Stomach smooth muscle (tissue), 2 donors: Measurements from ENCODE around the gene GNG12.

ENCODE experiments used
- H3K27ac ChIP-seq: one replicate; pipeline ENCODE4 v1.7.0; 2013; ENCODE audit warnings: mild to moderate bottlenecking, low read length, inconsistent platforms
- H3K27me3 ChIP-seq, 2 donors: one replicate each; pipeline ENCODE4 v1.7.0; 2013; ENCODE audit warnings: low read length in 2 of 2; ENCODE audit not compliant: insufficient read depth in 2 of 2, control insufficient read depth in 1 of 2
- H3K36me3 ChIP-seq, 2 donors: one replicate each; pipeline ENCODE4 v1.7.0; 2013; ENCODE audit warnings: low read length in 2 of 2; ENCODE audit not compliant: control insufficient read depth in 2 of 2, insufficient read depth in 2 of 2
- H3K4me1 ChIP-seq: one replicate; pipeline ENCODE4 v1.7.0; 2013; ENCODE audit warnings: low read length; ENCODE audit not compliant: control insufficient read depth, insufficient read depth
- H3K4me3 ChIP-seq, 2 donors: one replicate each; pipeline ENCODE4 v1.7.0; 2013; ENCODE audit warnings: low read length in 2 of 2
- H3K9ac ChIP-seq, 2 donors: one replicate each; pipeline ENCODE4 v1.7.0; 2013; ENCODE audit warnings: low read length in 2 of 2, mild to moderate bottlenecking in 1 of 2
- H3K9me3 ChIP-seq, 2 donors: one replicate each; pipeline ENCODE4 v1.7.0; 2013; ENCODE audit warnings: low read length in 2 of 2; ENCODE audit not compliant: control insufficient read depth in 2 of 2
- donor health status: healthy.
- donor health status: Pancreatic carcinoma.

GNG12 gene

GRCh38 chr1:67683766-67684525, 149.3 kb downstream of the GNG12 start:
- Histone ChIP-seq H3K27ac (peak overlapping the region; percentile 38), H3K27me3 (no peaks in the 10 kb centered on the region), H3K9me3 (no peaks in the 10 kb centered on the region), H3K9ac (no peak overlapping the region), H3K4me1 (peaks cover 9% of the 10 kb centered on the region), H3K36me3 (no peaks in the 10 kb centered on the region), H3K4me3 (peak overlapping the region; percentile 41 to 89)

- H3K36me3 ChIP-seq = no peaks in the 10 kb centered on the region
- H3K4me3 ChIP-seq = no peak overlapping the region
- no peak overlapping the region for H3K27ac ChIP-seq
- peaks cover 9% of the 10 kb centered on the region for H3K4me1 ChIP-seq
- no peaks in the 10 kb centered on the region for H3K27me3 ChIP-seq
- no peaks in the 10 kb centered on the region for H3K9me3 ChIP-seq
- H3K9ac ChIP-seq = no peak overlapping the region
Observed at GRCh38 chr1:67683316-67683715, 150.0 kb downstream of the GNG12 start.

GRCh38 chr1:67682659-67683197, 150.5 kb downstream of the GNG12 start:
- Histone ChIP-seq H3K27ac (no peak overlapping the region), H3K4me1 (peaks cover 9% of the 10 kb centered on the region), H3K9ac (no peak overlapping the region), H3K36me3 (no peaks in the 10 kb centered on the region), H3K9me3 (no peaks in the 10 kb centered on the region), H3K4me3 (no peak overlapping the region), H3K27me3 (no peaks in the 10 kb centered on the region)

GRCh38 chr1:67680486-67680885, 152.8 kb downstream of the GNG12 start:
- H3K4me1 ChIP-seq = peaks cover 5% of the 10 kb centered on the region
- H3K9ac ChIP-seq = no peak overlapping the region

GRCh38 chr1:67679691-67680090, 153.6 kb downstream of the GNG12 start:
- H3K36me3 ChIP-seq = no peaks in the 10 kb centered on the region
- H3K4me1 ChIP-seq = peaks cover 5% of the 10 kb centered on the region
- no peaks in the 10 kb centered on the region for H3K27me3 ChIP-seq
- H3K9me3 ChIP-seq = no peaks in the 10 kb centered on the region
- H3K4me3 ChIP-seq = no peak overlapping the region
- no peak overlapping the region for H3K27ac ChIP-seq
- H3K9ac ChIP-seq = no peak overlapping the region

More at GRCh38 chr1:67680486-67680885, 152.8 kb downstream of the GNG12 start:
- Histone ChIP-seq H3K4me3 (no peak overlapping the region), H3K27me3 (no peaks in the 10 kb centered on the region), H3K9me3 (no peaks in the 10 kb centered on the region), H3K36me3 (no peaks in the 10 kb centered on the region), H3K27ac (no peak overlapping the region)

GRCh38 chr1:67677930-67678329, 155.3 kb downstream of the GNG12 start:
- H3K27me3 ChIP-seq = no peaks in the 10 kb centered on the region
- H3K27ac ChIP-seq = no peak overlapping the region
- H3K4me3 ChIP-seq = no peak overlapping the region
- no peak overlapping the region for H3K9ac ChIP-seq
- H3K36me3 ChIP-seq = no peaks in the 10 kb centered on the region
- H3K4me1 ChIP-seq = no peaks in the 10 kb centered on the region
- H3K9me3 ChIP-seq = no peaks in the 10 kb centered on the region

GRCh38 chr1:67677408-67677807, 155.9 kb downstream of the GNG12 start:
- H3K4me1 ChIP-seq = no peaks in the 10 kb centered on the region
- H3K27me3 ChIP-seq = no peaks in the 10 kb centered on the region

GRCh38 chr1:67676946-67677345, 156.3 kb downstream of the GNG12 start:
- H3K27me3 ChIP-seq = no peaks in the 10 kb centered on the region
- H3K4me3 ChIP-seq = no peak overlapping the region
- no peaks in the 10 kb centered on the region for H3K4me1 ChIP-seq
- no peaks in the 10 kb centered on the region for H3K36me3 ChIP-seq
- no peak overlapping the region for H3K27ac ChIP-seq
- H3K9me3 ChIP-seq = no peaks in the 10 kb centered on the region
- no peak overlapping the region for H3K9ac ChIP-seq

More at GRCh38 chr1:67677408-67677807, 155.9 kb downstream of the GNG12 start:
- Histone ChIP-seq H3K27ac (no peak overlapping the region), H3K9ac (no peak overlapping the region), H3K36me3 (no peaks in the 10 kb centered on the region), H3K4me3 (no peak overlapping the region), H3K9me3 (no peaks in the 10 kb centered on the region)

GRCh38 chr1:67676287-67676686, 157.0 kb downstream of the GNG12 start:
- no peaks in the 10 kb centered on the region for H3K27me3 ChIP-seq
- no peaks in the 10 kb centered on the region for H3K4me1 ChIP-seq
- H3K4me3 ChIP-seq = no peak overlapping the region
- H3K27ac ChIP-seq = no peak overlapping the region
- no peaks in the 10 kb centered on the region for H3K9me3 ChIP-seq
- no peak overlapping the region for H3K9ac ChIP-seq
- no peaks in the 10 kb centered on the region for H3K36me3 ChIP-seq

GRCh38 chr1:67675800-67676199, 157.5 kb downstream of the GNG12 start:
- no peaks in the 10 kb centered on the region for H3K4me1 ChIP-seq
- H3K4me3 ChIP-seq = no peak overlapping the region
- no peaks in the 10 kb centered on the region for H3K9me3 ChIP-seq
- no peak overlapping the region for H3K9ac ChIP-seq
- H3K27me3 ChIP-seq = no peaks in the 10 kb centered on the region
- H3K27ac ChIP-seq = no peak overlapping the region
- no peaks in the 10 kb centered on the region for H3K36me3 ChIP-seq
